Aorta (tissue), 5 donors: ENCODE measurements around the gene PPM1A. TPM values are rescaled to one million over a fixed set of nuclear protein-coding genes. Genes with fewer than 3 reads are reported as not detected.

Source experiments
- ATAC-seq: fragments of 200-7000 bp; cut with Tn5 transposase; one replicate; pipeline ENCODE4 v1.9.1; 2022; ENCODE audit warnings: moderate library complexity; ENCODE audit not compliant: low FRiP score
- DNase-seq, 2 donors: peaks; one replicate each; pipeline ENCODE4 v3.0.0-alpha.2; 2020
- H3K27ac ChIP-seq, 2 donors: one replicate each; pipeline ENCODE4 v1.5.1; 2013; ENCODE audit warnings: low read length in 2 of 2, mild to moderate bottlenecking in 2 of 2, moderate library complexity in 2 of 2, control low read depth in 1 of 2, inconsistent platforms in 1 of 2, low read depth in 1 of 2
- H3K27me3 ChIP-seq, 2 donors: one replicate each; pipeline ENCODE4 v1.6.1; 2013; ENCODE audit warnings: control low read depth in 1 of 2, low read length in 1 of 2, mild to moderate bottlenecking in 1 of 2, moderate library complexity in 1 of 2; ENCODE audit not compliant: insufficient read depth in 2 of 2, control insufficient read depth in 1 of 2
- H3K36me3 ChIP-seq, 2 donors: one replicate each; pipeline ENCODE4 v1.6.1; 2013; ENCODE audit warnings: control low read depth in 1 of 2, low read length in 1 of 2, mild to moderate bottlenecking in 1 of 2; ENCODE audit not compliant: insufficient read depth in 2 of 2, control insufficient read depth in 1 of 2
- H3K4me1 ChIP-seq, 2 donors: one replicate each; pipeline ENCODE4 v1.6.1; 2013; ENCODE audit warnings: low read length in 2 of 2, control low read depth in 1 of 2, mild to moderate bottlenecking in 1 of 2, moderate library complexity in 1 of 2; ENCODE audit not compliant: insufficient read depth in 2 of 2, control insufficient read depth in 1 of 2
- H3K4me3 ChIP-seq, 2 donors: one replicate each; pipeline ENCODE4 v1.5.1; 2013; ENCODE audit warnings: low read length in 2 of 2, control low read depth in 1 of 2, mild to moderate bottlenecking in 1 of 2
- H3K9me3 ChIP-seq: one replicate; pipeline ENCODE4 v1.6.1; 2013; ENCODE audit warnings: mild to moderate bottlenecking, low read length; ENCODE audit not compliant: control insufficient read depth
- WGBS, 2 donors: extraction: QIAGEN DNeasy Blood & Tissue Kit; methylation state at CpG; one replicate each; pipeline ENCODE4 v1.1.7; 2013; 5-methylcytosine and 5-hydroxymethylcytosine counted together
- intact Hi-C, 2 donors: fragments of 100-400 bp; cut with DNase I; formaldehyde crosslinking; loops; one replicate each; pipeline versions ENCODE4 v1.14.2 to v1.15.0; 2022
- polyA plus RNA-seq, 2 donors: library from polyadenylated mRNA; stranded (reverse); fragments of 200-250 nt; gene quantifications; one replicate each; pipeline ENCODE4 v1.2.3, GENCODE V29; 2013
- total RNA-seq, 2 donors: library from RNA; stranded (reverse); fragmentation: NEBNext Ultra II Directional; extraction: Animal tissue kit (Norgen Biotek cat#: 25700); gene quantifications; one replicate each; pipeline ENCODE4 v1.2.1, GENCODE V29; 2021
- donor health status: healthy with polysubstance abuse.
- donor health status: Bipolar disorder and iron deficiency.
- donor health status: DM: no; HTN: no; CAD: no.
- donor health status: DM: no; HTN: no; CAD: no.
- donor health status: DM: yes; HTN: yes; CAD: no.

Gene PPM1A
- total and polyA plus RNA-seq, 4 donors = 26.4 to 63.7 (median 52.0) TPM

GRCh38 chr14:60250257-60251035 is 1.4 kb downstream of the PPM1A start:
- 15 to 16% methylated on average over 9 of the region's 9 CpGs for WGBS, 2 donors
- intact Hi-C loops = loop anchor here in 1 of 2 donors (5.0 to 10.0 kb wide), 2 partner anchors 83 to 724 kb away; partner anchors contain the start of gene DHRS7
- H3K36me3 ChIP-seq = no peaks in the 10 kb centered on the region
- peak overlapping the region; percentile 99 to 100 for H3K4me3 ChIP-seq
- DNase-seq (no peak), ATAC-seq (no peak)
- H3K27me3 ChIP-seq = no peaks in the 10 kb centered on the region
- H3K9me3 ChIP-seq = no peaks in the 10 kb centered on the region
- H3K27ac ChIP-seq = no peak overlapping the region
- peaks cover 4 to 7% of the 10 kb centered on the region in 2 donors for H3K4me1 ChIP-seq

- no peaks in the 10 kb centered on the region for H3K9me3 ChIP-seq
- no peaks in the 10 kb centered on the region for H3K27me3 ChIP-seq
- peaks cover 3 to 7% of the 10 kb centered on the region in 2 donors for H3K4me1 ChIP-seq
- ATAC-seq = no peak
- no peak overlapping the region for H3K27ac ChIP-seq
- DNase-seq = no peak
- 83 to 91% methylated on average over 1 of the region's 1 CpG for WGBS, 2 donors
- peak overlapping the region; percentile 34 to 45 for H3K4me3 ChIP-seq
- intact Hi-C loops = loop anchor here in 1 of 2 donors (5.0 to 10.0 kb wide), 2 partner anchors 85 to 723 kb away; partner anchors contain the start of gene DHRS7
- H3K36me3 ChIP-seq = no peaks in the 10 kb centered on the region
Measured at GRCh38 chr14:60251877-60252276, 2.9 kb downstream of the PPM1A start.

DNA sequence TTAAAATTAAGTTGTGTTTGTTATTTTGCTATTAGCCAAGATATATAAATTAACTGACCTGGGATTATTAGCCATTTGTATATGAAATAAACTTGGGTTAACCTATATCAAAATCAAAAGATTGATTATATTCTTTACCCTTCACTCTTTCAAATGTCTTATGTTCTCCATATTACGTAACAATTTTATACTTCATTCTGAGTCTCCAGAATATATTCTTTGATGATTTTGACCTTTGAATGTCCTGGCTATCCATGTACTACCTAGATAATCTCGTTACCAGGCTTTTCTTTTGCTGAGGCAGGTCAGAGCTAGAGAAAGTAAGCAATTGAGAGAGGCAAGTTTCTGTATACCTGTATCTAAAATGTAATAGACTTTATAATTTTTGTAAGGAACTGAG is 3.6 kb downstream of the PPM1A start:
- Histone ChIP-seq H3K4me3 (no peak overlapping the region), H3K27ac (no peak overlapping the region), H3K27me3 (no peaks in the 10 kb centered on the region), H3K36me3 (no peaks in the 10 kb centered on the region), H3K9me3 (no peaks in the 10 kb centered on the region), H3K4me1 (peaks cover 2 to 7% of the 10 kb centered on the region in 2 donors)
- ATAC-seq (no peak), DNase-seq (no peak)
- intact Hi-C loops = loop anchor here in 1 of 2 donors (5.0 to 10.0 kb wide), 2 partner anchors 85 to 722 kb away; partner anchors contain the start of gene DHRS7
- WGBS, 2 donors = 87 to 89% methylated on average over 2 of the region's 2 CpGs

DNA sequence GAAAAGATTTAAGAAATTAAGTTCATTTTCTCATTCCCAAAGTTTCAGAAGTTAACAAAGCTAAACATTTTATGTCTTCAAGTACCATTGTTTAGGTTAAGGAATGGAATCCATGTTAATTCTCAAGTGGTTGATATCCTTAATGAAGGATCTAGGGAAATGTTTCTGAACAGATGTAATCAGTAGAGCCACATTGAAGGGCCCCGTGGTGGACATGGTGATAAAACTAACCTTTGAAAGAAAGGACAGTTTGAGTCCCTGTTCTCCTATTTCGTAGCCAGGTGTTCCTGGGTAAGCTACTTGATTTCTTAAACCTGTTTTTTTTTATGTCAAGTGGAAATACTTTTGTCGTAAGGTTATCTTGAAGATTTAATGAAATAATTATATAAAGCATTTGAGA is 4.6 kb downstream of the PPM1A start:
- H3K36me3 ChIP-seq = no peaks in the 10 kb centered on the region
- H3K4me1 ChIP-seq = peaks cover 2 to 7% of the 10 kb centered on the region in 2 donors
- H3K27me3 ChIP-seq = no peaks in the 10 kb centered on the region
- H3K27ac ChIP-seq = no peak overlapping the region
- intact Hi-C loops = loop anchor here in 1 of 2 donors (5.0 to 10.0 kb wide), 2 partner anchors 86 to 721 kb away; partner anchors contain the start of gene DHRS7
- 82 to 83% methylated on average over 3 of the region's 3 CpGs for WGBS, 2 donors
- H3K4me3 ChIP-seq = no peak overlapping the region
- no peaks in the 10 kb centered on the region for H3K9me3 ChIP-seq
- no peak for DNase-seq
- ATAC-seq = no peak

GRCh38 chr14:60254176-60254575 is 5.2 kb downstream of the PPM1A start:
- intact Hi-C loops = loop anchor here in 1 of 2 donors (5.0 to 10.0 kb wide), 2 partner anchors 87 to 721 kb away; partner anchors contain the start of gene DHRS7
- ATAC-seq (no peak), DNase-seq (no peak)
- Histone ChIP-seq H3K4me3 (no peak overlapping the region), H3K36me3 (no peaks in the 10 kb centered on the region), H3K27me3 (no peaks in the 10 kb centered on the region), H3K27ac (no peak overlapping the region), H3K9me3 (no peaks in the 10 kb centered on the region), H3K4me1 (peaks cover 2 to 7% of the 10 kb centered on the region in 2 donors)
- 56 to 67% methylated on average over 1 of the region's 1 CpG for WGBS, 2 donors

GRCh38 chr14:60257865-60258264 is 8.8 kb downstream of the PPM1A start:
- Histone ChIP-seq H3K9me3 (no peaks in the 10 kb centered on the region), H3K27me3 (no peaks in the 10 kb centered on the region), H3K4me3 (no peak overlapping the region), H3K36me3 (no peaks in the 10 kb centered on the region), H3K4me1 (peaks cover 0 to 2% of the 10 kb centered on the region in 2 donors), H3K27ac (no peak overlapping the region)
- intact Hi-C loops = loop anchor here in 1 of 2 donors (10.0 kb wide), 1 partner anchor 717 kb away; no protein-coding TSS in a partner anchor
- no peak for DNase-seq
- 97% methylated on average over 1 of the region's 1 CpG for WGBS, 2 donors
- ATAC-seq = no peak

DNA sequence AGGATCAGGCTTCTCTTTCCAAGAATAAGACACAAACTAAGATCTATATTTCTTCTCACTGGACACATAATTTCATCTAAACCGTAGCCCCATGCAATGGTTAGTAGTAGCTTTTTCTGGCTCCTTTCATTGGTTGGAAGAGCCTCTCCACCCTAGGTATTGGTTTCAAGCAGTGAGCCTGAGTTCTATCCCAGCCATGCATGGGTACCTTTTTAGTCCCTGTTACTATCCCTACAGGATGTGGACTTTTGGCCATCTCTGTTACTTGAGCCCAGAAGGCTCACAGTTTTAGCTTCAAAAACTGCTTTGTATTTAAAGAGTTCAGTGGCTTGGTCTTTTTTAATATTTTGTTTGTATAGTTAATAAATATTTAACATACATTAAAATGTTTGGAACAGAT is 16.1 kb downstream of the PPM1A start:
- no peaks in the 10 kb centered on the region for H3K4me1 ChIP-seq
- H3K27me3 ChIP-seq = no peaks in the 10 kb centered on the region
- ATAC-seq (no peak), DNase-seq (no peak)
- WGBS, 2 donors = 93 to 99% methylated on average over 1 of the region's 1 CpG
- no peak overlapping the region for H3K4me3 ChIP-seq
- intact Hi-C loops = no loop called here
- no peak overlapping the region for H3K27ac ChIP-seq
- peaks cover 1% of the 10 kb centered on the region for H3K9me3 ChIP-seq
- no peaks in the 10 kb centered on the region for H3K36me3 ChIP-seq

- ATAC-seq (no peak), DNase-seq (no peak)
- H3K36me3 ChIP-seq = no peaks in the 10 kb centered on the region
- H3K4me1 ChIP-seq = no peaks in the 10 kb centered on the region
- H3K9me3 ChIP-seq = peaks cover 1% of the 10 kb centered on the region
- no peak overlapping the region for H3K27ac ChIP-seq
- intact Hi-C loops = no loop called here
- H3K4me3 ChIP-seq = no peak overlapping the region
- WGBS, 2 donors = 97 to 100% methylated on average over 1 of the region's 1 CpG
- H3K27me3 ChIP-seq = no peaks in the 10 kb centered on the region
Measured at GRCh38 chr14:60266021-60266937, 17.3 kb downstream of the PPM1A start.
